ENCODE measurements around the gene MAZ. TPM values are rescaled to one million over a fixed set of nuclear protein-coding genes. Genes with fewer than 3 reads are reported as not detected.

MAZ gene
- total and polyA plus RNA-seq, 2 donors (not counting 3 experiments of a cell fraction or from before 2014, with no cell fraction given), result 165 to 311 TPM

DNA sequence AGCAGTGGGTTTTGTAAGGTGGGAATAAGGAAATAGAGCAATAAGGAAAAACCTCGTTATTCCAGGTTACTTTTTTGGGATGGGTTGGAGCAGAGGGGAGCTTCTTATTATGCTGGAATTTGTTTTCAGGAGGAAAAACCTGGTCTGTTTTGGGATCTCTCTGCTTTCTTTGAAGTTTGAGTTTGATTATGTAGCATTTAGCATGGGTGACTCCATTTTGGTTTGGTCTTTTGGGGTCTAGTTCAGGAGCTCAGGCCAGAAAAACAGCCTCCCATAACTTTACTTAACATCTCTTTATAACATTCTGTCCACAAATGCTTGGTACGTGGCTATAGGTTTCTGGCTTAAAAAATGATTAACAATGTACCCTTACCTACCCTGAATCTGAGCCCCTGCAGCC, 36.8 kb upstream of the MAZ start:
- no peaks in the 10 kb centered on the region for H3K27me3 ChIP-seq (ENCODE audit: control insufficient read depth in 2 of 2, insufficient read depth in 2 of 2, low read length in 2 of 2)
- no peaks in the 10 kb centered on the region for H4K20me1 ChIP-seq (replicated peaks; ENCODE audit: control insufficient read depth, extremely low read depth, insufficient read depth, low read length)
- H3K27ac ChIP-seq (ENCODE audit: insufficient read depth, low read depth, low read length), result no peak overlapping the region
- H3K4me1 ChIP-seq (ENCODE audit: control insufficient read depth, extremely low read depth, insufficient read depth, low read length), result no peaks in the 10 kb centered on the region
- H3K79me2 ChIP-seq (ENCODE audit: control insufficient read depth, insufficient read depth, low read length), result no peaks in the 10 kb centered on the region
- no peak overlapping the region for H2AFZ ChIP-seq (ENCODE audit: low read depth, low read length)
- DNase-seq (ENCODE audit: low read depth, low spot score) (no peak), FAIRE-seq (no peak)
- no peaks in the 10 kb centered on the region for H3K9me3 ChIP-seq (replicated peaks; ENCODE audit: control insufficient read depth, insufficient read depth, low read length)
- intact Hi-C loops (cut with micrococcal nuclease), result no loop called here
- TF ChIP-seq MYC (IDR thresholded peaks at IDR 0.05; ENCODE audit: low read depth, low read length) (no peak), EZH2 (IDR thresholded peaks at IDR 0.05; ENCODE audit: borderline replicate concordance, low read depth, low read length, severe bottlenecking) (no peak), GATA2 (IDR thresholded peaks at IDR 0.05; ENCODE audit: insufficient read depth, insufficient read length, low read depth, low read length) (no peak), POLR2A (IDR thresholded peaks at IDR 0.05; ENCODE audit: low read depth, low read length) (no peak), JUN (IDR thresholded peaks at IDR 0.05; ENCODE audit: borderline replicate concordance, insufficient read depth, insufficient read length, low read depth) (no peak), FOS (IDR thresholded peaks at IDR 0.05; ENCODE audit: borderline replicate concordance, insufficient read depth, low read length) (no peak), POLR2AphosphoS5 (IDR thresholded peaks at IDR 0.05; ENCODE audit: insufficient read depth, low read depth, low read length) (no peak)
- TF ChIP-seq, protein P1, sequence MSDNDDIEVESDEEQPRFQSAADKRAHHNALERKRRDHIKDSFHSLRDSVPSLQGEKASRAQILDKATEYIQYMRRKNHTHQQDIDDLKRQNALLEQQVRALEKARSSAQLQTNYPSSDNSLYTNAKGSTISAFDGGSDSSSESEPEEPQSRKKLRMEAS (IDR thresholded peaks at IDR 0.05; ENCODE audit: insufficient read depth, insufficient read length), result no peak
- TF ChIP-seq, protein P2, sequence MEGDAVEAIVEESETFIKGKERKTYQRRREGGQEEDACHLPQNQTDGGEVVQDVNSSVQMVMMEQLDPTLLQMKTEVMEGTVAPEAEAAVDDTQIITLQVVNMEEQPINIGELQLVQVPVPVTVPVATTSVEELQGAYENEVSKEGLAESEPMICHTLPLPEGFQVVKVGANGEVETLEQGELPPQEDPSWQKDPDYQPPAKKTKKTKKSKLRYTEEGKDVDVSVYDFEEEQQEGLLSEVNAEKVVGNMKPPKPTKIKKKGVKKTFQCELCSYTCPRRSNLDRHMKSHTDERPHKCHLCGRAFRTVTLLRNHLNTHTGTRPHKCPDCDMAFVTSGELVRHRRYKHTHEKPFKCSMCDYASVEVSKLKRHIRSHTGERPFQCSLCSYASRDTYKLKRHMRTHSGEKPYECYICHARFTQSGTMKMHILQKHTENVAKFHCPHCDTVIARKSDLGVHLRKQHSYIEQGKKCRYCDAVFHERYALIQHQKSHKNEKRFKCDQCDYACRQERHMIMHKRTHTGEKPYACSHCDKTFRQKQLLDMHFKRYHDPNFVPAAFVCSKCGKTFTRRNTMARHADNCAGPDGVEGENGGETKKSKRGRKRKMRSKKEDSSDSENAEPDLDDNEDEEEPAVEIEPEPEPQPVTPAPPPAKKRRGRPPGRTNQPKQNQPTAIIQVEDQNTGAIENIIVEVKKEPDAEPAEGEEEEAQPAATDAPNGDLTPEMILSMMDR (IDR thresholded peaks at IDR 0.05; ENCODE audit: extremely low read depth in 1 of 2, insufficient read depth in 1 of 2, low read depth in 1 of 2, low read length in 2 of 2), result no peak
- CTCF ChIA-PET, result interaction anchor here (1.3 to 4.0 kb wide), 2 partner anchors 15 to 21 kb away, joined by 5 to 26 read pairs; partner anchors contain the start of gene KIF22
- H3K36me3 ChIP-seq (ENCODE audit: control insufficient read depth in 2 of 2, extremely low read depth in 1 of 2, insufficient read depth in 2 of 2, low read length in 2 of 2), result no peaks in the 10 kb centered on the region
- BruUV-seq (replicated peaks), result no TSS peak
- dilution Hi-C loops (cut with MboI; ENCODE audit: extremely low pct_ligation_motif_present, low sequenced_read_pairs), result no loop called here
- no peak overlapping the region for H3K9ac ChIP-seq (replicated peaks; ENCODE audit: extremely low read depth, insufficient read depth, low read length)
- H3K9me1 ChIP-seq (replicated peaks; ENCODE audit: control insufficient read depth, extremely low read depth, insufficient read depth, low read length), result no peaks in the 10 kb centered on the region
- POLR2A ChIA-PET, result no interaction called here
- H3K4me2 ChIP-seq (ENCODE audit: insufficient read depth, low read length), result no peak overlapping the region
- H3K4me3 ChIP-seq (replicated peaks in 1 of 3; ENCODE audit: insufficient read depth in 1 of 3, low read depth in 1 of 3, low read length in 3 of 3), result no peak overlapping the region

Data from endothelial cell of umbilical vein (primary cell).